GM21576 (cell line): ENCODE results near the gene VNN1.
A peak's percentile ranks its signal among the peaks of the same experiment; 100 is the strongest.

Experiments used
- ATAC-seq: cut with Tn5 transposase; IDR thresholded peaks from one replicate; pipeline ENCODE4 v1.9.1; 2021; ENCODE audit warnings: mild to moderate bottlenecking, moderate library complexity; ENCODE audit not compliant: unreplicated experiment

The VNN1 gene, protein sequence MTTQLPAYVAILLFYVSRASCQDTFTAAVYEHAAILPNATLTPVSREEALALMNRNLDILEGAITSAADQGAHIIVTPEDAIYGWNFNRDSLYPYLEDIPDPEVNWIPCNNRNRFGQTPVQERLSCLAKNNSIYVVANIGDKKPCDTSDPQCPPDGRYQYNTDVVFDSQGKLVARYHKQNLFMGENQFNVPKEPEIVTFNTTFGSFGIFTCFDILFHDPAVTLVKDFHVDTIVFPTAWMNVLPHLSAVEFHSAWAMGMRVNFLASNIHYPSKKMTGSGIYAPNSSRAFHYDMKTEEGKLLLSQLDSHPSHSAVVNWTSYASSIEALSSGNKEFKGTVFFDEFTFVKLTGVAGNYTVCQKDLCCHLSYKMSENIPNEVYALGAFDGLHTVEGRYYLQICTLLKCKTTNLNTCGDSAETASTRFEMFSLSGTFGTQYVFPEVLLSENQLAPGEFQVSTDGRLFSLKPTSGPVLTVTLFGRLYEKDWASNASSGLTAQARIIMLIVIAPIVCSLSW

GRCh38 chr6:132713352-132714134 lies at the start of gene VNN1:
Gene VNN1, minus strand, starts transcription at chr6:132714055. Its CDS starts 20 bp downstream, at chr6:132714035.
- ATAC-seq: peak; percentile 83

DNA sequence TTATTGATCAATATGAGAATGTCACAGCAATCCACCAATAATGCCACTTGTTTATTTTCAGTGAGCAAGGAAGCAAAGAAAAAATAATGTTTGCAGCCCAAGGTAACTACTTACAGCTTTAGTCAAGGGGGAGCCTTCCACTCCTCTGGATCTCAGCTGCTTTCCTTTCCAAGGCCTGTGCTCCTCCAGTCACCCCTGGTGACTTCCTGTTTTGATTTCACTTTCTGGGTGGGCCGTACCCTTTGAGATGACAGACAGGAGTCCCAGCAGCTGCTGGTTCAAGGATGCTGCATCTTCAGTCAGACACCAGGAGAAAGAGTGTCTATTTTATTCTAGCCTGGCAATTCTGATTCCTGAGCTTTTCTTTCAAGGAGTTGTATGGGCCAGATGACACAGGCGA lies 49.4 kb upstream of the VNN1 start:
- peak; percentile 93 for ATAC-seq

DNA sequence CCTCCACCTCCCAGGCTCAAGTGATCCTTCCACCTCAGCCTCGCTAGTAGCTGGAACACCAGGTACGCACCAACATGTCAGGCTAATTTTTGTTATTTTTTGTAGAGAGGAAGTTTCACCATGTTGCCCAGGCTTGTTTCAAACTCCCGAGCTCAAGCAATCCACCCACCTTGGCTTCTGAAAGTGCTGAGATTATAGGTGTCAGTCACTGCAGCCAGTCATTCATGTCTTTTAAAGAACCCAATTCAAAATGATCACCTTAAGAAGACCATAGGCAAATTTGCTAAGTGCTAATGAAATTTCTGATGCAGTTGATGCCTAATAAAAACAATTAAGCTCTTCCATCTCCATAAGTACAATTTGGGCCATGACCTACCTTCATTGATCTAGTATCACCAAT lies 46.4 kb upstream of the VNN1 start:
- no peak for ATAC-seq

GRCh38 chr6:132758689-132759088 lies 44.8 kb upstream of the VNN1 start:
- no peak for ATAC-seq

DNA sequence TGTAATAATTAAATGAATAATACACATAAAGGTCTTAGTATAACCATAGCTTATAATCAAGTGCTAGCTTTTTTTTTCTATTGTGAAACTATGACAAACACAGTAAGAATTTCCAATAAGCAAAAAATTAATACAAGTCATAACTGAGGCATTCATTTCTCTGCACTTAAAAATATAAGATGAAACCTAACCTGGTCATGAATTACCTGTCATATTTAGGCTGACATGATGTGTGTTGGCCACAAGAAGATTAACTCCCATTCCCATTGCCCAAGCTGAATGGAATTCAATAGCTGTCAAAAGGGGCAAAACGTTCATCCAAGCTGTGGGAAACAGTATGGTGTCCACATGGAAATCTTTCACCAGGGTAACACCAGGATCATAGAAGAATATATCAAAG lies 38.4 kb upstream of the VNN1 start:
- ATAC-seq: no peak

- ATAC-seq: no peak
Measured at GRCh38 chr6:132751828-132752227, 38.0 kb upstream of the VNN1 start.

GRCh38 chr6:132751306-132751705 lies 37.5 kb upstream of the VNN1 start:
- no peak for ATAC-seq

DNA sequence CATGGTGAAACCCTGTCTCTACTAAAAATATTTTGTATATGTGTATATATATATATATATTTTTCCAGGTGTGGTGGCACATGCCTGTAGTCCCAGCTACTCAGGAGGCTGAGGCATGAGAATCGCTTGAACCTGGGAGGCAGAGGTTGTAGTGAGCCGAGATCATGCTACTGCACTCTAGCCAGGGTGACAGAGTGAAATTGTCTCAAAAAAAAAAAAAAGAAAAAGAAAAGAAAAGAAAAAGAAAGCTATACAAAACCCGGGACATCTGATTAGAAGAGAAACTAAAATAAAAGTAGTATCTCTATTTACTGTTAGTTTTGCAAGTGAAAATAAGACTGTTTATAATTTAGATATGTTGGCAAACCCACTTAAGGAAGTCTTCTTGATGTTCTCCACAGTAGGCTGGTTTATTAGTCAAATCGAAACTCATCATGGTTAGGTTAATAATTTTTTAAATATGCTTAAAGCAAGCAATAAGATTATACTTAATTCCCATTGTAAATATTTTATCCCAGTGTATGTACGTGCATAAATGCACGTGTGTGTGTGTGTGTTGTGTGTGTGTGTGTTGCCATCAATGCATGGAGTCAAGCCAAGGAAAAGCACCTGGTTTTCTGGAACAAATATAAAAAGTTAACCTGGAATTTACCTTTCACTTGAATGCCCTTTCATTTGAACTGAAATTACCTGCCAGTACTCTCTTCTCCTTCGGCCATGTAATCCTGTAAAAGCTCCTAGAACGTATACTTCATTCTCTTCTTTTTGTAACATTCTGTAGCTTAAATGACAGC lies 36.8 kb upstream of the VNN1 start:
- ATAC-seq: peak; percentile 83

- ATAC-seq: no peak
Measured at GRCh38 chr6:132749111-132749510, 35.3 kb upstream of the VNN1 start.

DNA sequence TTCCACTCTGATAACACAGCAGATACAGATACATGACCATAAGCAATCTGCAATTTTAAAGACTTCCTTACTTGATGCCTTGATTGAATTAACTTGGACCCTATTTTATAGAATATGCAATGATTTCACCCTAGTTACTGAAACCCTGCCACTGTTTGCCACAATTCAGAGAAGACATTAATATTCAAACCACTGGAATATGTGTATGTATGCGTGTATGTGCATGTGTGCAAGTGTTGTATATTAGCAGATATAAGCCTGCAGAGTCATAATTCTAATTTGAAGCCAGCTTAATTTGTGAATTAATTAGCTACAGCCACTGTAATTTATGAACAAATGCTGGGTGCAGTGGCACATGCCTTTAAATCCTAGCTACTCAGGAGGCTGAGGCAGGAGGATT lies 34.6 kb upstream of the VNN1 start:
- no peak for ATAC-seq

DNA sequence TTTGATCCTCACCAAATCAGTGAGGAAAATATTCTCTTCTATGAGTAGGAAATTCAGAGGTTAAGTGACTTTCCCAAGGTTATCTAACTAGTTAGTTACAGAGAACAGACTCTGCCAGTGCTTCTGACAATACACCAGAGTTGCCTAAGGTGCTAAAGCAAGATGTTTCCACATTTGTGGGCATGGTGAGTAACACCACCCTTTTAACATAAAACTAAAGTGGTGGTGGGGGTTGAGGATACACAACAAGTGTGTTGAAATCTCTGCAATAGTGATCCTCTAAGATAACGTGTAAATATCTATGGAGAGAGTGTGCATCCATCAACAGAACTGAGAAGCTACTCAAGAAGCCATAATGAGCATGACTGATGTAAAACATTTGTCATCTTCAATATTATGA lies 32.2 kb upstream of the VNN1 start:
- ATAC-seq: no peak

- no peak for ATAC-seq
Measured at GRCh38 chr6:132742495-132742894, 28.6 kb upstream of the VNN1 start.

- ATAC-seq: no peak
Measured at GRCh38 chr6:132741281-132741680, 27.4 kb upstream of the VNN1 start.

DNA sequence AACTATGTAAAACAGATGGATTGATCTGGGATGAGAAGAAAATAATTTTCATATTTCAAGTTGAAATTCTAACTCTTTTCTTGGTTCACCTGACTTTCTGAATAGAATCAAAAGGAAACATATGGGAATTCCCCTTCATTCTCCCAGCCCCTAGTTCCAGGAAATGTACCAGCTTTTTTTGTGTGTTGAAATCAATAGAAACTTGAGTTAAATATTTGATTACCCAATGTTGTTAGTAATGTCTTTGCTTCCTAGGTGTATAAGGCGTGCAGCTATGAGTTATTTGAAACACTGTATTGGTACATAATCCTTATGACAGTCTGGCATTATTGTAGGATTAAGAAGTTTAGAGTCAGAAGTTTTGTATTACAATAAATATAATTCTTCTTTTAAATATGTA lies 22.4 kb upstream of the VNN1 start:
- no peak for ATAC-seq

DNA sequence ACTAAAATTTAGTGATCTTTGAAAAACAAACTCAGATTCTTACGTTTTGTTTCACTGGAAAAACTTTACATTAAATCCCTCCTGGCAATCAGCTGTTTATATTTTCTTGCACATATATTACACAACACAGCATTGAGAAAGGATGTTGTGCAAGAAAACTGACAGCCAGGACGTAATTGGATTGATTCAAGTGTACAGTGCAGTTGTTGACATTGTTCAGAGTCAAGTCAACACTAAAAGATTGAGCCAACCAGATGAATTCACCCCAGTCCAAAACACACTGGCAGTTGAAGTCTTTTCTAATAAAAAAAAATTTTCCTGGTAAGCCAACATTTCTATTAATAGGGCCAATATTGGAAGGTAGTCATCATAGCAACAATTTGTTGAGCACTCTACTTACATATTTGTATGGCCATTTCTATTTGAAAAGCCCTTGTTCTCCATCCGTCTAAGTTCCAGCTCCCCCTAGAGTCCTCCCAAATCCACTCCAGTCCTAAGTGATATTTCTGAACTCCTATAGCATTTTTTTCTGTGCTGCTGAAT lies 20.9 kb upstream of the VNN1 start:
- no peak for ATAC-seq

DNA sequence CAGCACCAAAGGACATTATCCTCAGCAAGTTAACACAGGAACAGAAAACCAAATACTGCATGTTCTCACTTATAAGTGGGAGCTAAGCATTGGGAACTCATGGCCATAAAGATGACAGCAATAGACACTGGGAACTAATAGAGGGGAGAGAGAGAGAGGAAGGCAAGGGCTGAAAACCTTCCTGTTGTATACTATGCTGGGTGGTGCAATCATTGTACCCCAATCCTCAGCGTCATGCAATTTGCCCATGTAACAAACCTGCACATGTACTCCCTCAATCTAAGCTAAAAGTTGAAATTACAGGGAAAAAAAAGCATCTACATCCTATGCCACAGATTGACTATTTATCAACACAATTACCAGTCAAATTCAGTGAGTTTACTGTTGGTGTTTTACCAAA lies 20.0 kb upstream of the VNN1 start:
- no peak for ATAC-seq

DNA sequence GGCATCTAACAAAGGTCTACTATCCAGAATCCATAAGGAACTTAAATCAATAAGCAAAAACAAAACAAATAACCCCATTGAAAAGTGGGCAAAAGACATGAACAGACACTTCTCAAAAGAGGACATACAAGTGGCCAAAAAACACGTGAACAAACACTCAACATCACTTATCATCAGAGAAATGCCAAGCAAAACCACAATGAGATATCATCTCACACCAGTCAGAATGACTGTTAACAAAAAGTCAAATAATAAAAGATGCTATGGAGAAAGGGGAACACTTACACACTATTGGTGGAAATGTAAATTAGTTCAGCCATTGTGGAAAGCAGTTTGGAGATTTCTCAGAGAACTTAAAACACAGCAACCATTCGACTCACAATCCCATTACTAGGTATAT lies 19.4 kb upstream of the VNN1 start:
- no peak for ATAC-seq

- ATAC-seq: no peak
Measured at GRCh38 chr6:132731086-132731485, 17.2 kb upstream of the VNN1 start.

GRCh38 chr6:132730560-132730959 lies 16.7 kb upstream of the VNN1 start:
- ATAC-seq: no peak

DNA sequence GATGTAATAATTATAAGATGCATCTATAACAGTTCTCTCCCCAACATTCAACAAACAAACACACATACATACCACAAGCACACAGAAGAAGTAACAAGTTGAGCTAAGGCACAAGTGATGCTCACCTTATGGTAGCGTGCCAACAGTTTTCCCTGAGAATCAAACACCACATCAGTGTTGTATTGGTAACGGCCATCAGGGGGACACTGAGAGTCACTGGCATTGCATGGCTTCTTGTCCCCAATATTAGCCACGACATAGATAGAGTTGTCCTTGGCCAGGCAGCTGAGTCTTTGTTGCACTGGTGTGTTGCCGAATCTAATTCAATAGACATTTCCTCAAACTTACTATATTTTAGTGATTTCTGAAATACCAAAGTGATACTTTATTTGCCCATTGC lies 14.8 kb upstream of the VNN1 start:
- ATAC-seq: no peak

- no peak for ATAC-seq
Measured at GRCh38 chr6:132726608-132726975, 12.7 kb upstream of the VNN1 start.
